NK-92 (cell line): ENCODE measurements around the gene TTC21A.

ENCODE experiments used
- DNase-seq: peaks from one replicate; lab custom pipeline; 2025; ENCODE audit not compliant: unreplicated experiment; lab: John Stamatoyannopoulos, UW

The TTC21A gene

DNA sequence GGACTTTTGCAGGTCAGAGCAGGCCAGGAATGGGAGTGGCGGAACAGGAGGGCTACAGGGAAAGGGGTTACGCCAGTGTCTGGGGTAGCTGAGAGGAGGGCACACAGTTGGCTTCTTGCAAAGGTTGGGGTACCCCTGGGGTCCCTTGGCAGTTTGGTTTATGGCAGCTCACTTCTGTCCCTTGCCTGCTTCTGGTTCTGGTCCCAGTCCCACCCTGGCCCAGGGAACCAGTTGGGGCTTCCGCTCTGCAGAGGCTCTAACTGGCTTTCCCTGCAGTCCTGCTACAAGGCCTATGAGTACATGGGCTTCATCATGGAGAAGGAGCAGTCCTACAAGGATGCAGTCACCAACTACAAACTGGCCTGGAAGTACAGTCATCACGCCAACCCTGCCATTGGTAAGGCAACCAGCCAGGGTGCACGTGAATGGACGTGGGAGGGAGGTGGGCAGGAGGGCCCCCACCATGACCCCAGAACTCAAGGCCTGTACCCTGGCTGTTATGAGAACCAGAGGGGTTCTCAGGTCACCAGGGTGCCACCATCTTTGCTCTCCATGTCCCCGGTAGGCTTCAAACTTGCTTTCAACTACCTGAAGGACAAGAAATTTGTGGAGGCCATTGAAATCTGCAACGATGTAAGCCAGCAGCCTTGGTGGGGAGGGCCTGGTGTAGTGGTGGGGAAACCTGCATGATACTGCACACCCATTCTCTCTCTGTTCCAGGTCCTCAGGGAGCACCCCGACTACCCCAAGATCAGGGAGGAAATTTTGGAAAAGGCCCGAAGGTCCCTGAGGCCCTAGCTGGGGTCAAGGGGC, 30.7 kb downstream of the TTC21A start:
- no peak for DNase-seq

DNA sequence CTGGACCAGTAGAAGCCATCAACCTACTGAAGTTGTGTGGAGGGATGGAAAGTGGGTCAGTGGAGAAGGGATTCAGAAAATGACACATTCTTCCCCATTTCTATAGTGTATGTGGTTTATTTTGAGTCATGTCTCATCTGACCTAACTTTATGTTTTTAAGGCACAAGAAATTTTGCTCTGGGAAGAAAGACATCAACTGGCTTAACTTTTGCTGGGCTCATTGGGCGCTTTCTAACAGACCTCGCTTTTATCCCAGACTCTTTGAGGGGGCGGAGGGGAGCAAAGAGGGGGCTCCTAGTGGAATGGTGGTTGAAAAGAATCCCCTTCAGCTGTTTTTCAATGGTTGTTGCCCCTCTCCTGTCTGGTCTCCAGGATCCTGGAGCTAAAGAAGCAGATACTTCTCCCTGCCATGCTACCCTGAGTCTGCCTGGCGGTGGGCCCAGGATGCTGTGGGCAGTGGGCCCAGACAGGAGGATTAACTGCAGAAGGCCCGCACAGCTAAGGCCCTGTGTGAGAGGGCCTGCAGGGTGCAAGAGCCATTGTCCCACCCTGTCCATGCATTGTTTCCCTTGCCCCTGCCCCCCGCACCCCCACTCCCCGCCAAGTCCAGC, 31.4 kb downstream of the TTC21A start:
- DNase-seq = no peak

DNA sequence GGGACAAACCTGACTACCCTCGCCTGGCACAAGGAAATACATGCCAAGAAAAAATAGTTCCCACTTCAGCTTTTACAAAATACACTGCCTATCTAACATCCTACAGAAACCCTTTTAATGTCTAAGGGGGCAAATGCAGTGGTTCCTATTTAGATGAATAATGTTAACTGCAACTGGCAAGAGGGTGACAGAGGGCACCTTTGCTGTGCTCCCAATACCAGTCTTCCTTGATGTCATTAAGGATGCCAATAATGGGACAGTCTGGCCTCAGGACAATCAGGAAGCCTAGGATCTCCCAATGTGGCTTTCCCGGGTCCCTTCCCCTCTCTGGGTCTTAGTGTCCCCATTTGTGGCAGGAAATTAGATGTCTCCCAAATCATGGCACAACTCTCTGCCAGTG, 32.0 kb downstream of the TTC21A start:
- DNase-seq = no peak

DNA sequence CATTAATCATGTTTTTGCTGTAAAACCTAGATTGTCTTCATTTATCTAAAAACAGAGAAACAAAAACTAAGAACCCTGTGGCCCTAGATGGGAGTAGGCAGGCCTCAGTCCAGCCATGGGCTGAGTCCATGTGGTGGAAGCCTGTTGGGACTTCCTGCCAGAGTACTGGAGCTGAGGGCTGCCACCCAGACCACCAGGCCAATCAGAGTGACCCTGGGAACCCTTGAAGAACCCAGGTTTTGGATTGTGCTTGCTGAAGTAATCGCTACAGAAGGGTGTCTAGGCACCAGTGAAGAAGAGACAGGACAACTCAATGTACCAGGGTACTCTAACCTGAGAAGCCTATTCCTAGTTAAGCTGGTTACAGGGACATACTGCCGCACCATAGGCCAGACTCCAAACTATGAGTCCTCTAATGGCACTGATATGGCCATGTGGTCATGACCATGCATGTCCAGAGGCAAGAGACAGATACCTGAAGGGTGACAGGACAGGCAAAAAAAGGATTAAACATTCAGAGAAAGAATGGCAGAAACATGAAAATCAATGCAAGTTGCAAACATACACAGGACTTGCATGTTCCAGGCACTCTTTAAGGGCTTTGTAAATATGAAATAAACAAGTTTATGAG, 33.0 kb downstream of the TTC21A start:
- DNase-seq = no peak

DNA sequence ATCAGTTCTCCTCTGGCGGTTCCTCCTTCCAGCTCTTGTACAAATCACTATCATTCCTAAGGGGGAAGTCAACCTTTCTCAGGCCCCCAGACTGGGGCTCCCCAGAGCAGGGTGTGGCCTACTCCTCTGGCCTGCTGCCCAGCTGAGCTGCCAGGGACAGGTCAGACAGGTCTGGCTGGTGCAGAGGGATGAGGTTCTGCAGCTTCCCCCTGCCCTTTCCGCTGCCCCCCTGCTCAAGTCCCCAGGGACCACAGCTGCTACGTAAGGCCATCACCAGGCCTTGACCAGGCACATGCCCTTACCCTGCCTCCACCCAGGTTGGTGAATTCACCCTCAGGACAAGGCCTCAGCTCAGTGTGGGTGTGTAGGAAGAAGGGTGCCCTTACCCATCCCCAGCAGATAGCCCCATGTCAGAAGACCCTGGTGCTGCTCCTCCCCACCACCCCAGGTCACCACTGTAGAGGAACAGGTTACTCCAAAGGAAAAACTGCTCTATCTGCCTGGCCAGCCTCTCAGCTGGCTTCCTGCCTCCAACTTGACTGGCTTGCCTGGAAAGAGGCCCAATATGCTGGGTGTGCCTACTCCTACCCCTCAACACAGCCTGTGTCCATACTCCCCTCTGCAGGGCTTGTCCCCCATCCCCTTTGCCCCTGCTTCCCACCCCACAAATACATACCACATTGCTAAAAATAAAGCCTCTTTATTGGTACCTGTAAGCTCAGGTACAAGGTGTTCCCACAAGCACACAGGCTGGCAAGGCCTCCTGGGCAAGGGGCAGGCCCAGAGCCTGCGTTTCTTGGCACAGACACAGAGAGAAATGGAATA, 33.9 kb downstream of the TTC21A start:
- no peak for DNase-seq

DNA sequence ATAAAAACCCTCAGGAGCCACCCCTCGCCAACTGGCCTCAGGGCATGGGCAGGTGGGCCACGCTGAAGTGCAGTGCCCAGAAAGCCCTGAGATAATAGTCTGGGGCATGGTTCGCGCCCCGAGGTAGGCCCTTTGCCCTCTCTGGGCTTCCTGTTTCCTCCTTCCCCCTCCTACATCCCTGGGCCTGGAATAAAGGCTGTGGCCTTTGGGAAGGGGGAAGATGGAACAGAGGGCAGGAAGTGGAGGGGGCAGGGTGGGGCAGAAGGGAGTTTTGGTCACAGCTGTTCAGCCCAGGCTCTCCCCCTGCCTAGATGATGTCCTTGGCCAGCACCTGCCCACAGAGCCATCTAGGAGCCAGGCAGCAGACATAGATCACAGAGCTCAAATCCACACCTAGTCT, 34.6 kb downstream of the TTC21A start:
- DNase-seq = no peak

DNA sequence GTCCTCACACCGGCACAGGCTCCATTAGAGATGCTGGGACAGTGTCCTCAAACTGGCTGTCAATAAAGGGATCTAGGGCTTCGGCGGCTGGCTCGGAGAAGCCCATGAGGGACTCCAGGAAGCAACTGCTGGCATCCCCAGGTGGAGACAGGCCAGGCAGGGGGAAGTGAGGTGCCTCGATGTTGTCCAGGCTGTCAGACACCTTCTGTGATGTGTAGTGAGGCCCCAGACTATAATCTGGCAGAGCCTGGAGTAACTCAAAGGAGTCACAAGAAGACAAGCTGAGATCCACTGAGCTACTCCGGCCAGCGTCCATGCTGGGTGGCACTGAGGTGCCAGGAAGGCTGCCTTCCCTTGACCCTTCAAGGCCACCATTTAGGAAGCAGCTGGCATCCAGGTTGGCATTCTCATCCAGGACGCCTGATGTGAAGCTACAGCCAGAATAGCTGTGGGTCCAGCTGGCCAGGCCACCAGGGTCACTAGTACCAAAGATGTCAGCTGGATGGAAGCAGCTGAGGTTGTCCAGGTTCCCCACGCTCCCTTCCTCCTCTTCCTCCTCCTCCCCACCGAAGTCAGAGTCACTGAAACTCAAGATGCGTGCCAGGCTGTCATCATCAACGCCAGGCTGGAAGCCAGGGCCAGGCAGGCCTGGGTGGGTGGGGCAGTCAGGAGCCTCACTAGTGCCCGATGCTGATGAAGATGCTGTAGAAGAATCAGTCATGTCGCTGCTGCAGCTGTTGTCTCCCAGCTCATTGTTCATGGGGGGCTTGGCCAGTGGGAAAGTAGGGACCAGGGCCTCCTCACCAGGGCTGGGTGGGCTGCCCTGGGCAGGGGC, 35.8 kb downstream of the TTC21A start:
- DNase-seq = no peak

DNA sequence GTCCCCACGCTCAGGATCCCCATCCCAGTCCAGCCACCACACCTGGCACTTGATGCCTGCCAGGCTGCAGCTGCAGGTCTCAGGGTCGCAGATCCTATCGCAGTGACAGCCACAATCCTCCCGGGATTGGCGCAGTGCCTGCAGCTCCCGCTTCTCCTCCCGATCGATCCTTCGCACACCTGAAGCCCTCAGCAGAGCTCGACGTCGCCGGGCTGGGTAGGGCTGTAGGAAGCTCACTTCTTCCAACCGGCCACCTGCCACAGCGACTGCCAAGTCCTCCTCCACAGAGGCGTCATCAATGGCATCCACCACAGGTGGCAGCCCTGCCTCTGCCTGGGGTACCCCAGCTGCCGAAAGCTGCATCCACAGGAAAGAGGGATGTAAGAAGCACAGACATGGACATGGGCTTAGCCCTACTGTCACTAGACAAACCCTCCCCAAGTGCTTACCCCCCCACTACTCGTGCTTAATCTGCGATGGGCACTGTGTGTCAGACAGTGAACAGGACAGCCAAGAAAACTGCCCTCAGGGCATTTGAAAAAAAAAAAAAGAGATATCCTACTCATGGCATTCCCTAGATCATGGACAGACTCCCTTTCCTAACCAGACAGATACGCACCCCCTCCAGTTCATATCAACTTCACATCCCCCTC, 36.7 kb downstream of the TTC21A start:
- no peak for DNase-seq

DNA sequence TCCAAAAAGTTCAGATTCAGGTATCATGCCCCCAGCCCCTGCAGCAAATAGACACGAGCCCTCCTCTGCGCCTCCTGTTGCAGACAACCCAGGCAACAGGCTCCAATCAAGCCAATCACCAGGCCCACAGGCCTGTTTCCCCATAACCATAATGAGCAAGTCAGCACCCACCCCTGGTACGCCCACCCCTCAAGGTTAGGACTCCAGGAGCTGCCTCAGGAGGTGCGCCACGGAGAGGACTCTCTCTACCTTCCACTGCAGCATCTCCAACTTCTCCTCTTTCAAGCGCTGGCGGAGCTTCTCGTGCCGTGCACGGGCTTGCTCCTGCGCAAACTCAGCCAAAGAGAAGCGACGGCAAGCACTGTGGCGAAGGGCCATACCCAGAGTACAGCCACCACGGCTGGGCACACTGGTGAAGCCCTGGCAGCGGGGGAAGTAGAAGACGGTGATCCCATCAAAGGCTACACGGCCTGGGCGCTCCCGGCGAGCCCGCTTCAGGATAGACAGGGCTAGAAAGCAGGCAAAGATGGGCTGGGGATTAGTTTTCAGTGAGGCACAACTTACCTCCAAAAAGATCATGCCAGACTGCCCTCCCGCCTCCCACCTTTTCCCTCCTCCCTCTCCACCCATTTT, 37.4 kb downstream of the TTC21A start:
- no peak for DNase-seq

DNA sequence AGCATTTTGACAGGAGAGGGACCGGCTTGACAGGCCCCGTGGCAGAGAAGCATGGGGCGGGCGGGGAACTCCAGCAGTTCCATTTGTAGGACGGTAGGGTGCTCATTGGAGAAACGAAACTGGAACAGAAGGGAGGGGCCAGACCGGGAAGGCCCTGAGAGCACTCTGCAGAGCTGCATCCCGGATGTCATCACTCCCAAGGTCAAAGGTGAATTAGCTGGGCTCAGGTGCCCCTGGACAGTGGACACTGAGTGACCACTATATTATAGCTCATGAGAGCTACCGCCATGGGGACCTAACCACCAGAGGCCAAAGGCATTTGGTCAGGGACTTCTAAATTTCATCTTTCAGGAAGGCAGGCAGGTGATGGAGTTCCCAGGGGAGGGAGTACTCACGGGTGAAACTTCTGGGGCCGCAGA, 38.6 kb downstream of the TTC21A start:
- no peak for DNase-seq

DNA sequence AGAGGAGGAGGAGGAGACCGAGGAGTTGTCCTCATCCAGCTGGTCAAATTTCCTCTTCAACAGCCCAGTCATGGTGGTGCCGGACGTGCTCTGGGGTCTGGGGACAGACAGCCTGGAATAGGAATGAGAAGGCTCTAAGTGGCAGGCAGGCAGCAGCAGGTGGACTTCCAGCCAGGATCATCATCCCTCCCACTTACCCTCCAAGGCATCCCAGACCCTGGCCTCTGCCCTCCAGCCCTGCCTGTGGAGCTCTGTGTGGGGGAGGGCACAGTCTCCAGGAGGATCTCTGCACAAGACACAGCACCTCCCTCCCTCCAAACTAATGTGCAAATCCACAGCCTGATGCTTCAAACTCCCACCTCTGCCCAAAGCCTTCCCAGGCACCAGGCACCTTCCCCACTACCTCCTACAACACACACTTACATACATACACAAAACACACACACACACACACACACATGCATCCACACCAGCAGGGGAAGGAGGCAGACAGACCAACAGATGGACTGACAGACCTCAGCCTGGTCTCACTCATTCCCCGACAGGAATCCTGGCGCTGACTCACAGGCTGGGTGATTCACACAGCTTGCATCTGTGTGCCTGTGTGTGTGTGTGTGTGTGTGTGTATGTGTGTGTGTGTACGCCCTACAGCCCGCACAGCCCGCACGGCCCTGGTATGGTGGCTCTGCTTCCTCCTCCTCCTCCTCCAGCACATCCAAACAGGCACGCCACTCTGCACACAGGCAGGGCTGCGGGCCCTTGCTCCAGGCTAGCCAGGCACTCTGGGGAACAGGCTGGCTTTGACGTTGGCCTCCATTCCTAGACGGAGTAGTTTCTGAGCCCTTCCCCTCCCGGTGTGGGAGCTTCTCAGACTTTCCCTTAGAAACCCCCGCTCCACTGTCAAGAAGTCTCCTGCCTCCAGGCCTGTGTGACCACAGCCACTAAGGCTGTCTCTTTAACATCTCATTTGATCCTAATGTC, 39.4 kb downstream of the TTC21A start:
- DNase-seq = no peak

DNA sequence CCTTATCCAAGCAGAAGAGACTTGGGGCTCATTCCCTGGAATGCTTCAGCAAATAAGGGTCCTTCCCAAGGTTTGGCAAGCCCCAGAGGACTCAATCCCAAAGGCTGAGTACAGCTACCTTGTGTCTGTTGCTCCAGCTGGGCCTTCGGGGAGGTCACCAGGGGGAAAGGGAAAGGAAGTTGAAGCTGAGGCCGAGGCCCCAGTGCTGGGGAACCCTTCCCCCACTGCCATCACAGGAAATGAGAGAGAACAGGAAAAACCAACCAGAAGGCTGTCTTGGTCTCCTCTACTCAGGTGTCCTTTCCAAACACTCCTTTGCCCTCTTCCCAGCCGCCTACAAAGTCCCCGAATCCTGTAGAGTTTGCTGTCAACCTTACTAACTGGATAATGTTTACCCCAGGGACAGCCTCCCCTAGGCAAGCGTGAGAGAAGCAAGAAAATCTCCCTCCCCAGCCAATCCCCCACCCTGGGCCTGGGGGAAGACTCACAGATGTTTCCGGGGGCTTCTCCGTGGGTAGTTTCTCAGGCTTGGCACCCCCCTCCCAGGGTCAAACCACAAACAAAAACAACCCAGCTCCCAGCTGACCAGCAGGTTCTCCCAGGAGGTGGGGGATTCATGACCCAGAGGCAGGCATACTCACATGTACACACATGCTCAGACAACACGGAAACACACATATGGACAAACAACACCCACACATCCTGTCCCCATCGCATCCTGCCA, 40.4 kb downstream of the TTC21A start:
- no peak for DNase-seq

DNA sequence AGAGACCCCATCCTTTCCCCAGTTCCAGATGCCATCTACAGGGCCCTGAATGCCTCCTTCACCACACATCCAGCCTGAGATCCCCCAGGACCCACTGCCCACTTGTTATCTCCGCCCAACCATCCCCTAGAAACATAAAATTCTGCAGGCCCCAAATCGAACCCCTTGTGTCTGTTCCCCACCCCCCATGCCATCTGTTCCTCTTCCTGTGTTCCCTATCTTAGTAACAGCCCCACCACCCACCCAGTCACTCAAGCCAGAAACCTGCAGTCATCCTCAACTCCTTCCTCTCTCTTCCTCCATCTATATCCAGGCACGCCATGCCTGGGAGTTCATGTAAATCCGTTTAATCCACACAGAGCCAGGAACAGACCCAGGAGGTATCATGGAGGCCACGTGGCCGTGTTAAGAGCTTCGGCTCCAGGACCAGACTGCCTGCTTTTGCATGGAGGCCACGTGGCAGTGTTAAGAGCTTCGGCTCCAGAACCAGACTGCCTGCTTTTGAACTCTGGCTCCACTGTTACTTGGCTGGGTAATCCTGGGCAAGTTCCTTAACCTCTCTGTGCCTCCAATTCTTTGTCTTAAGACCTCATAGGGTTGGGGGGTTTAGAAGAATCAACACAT, 41.1 kb downstream of the TTC21A start:
- no peak for DNase-seq

DNA sequence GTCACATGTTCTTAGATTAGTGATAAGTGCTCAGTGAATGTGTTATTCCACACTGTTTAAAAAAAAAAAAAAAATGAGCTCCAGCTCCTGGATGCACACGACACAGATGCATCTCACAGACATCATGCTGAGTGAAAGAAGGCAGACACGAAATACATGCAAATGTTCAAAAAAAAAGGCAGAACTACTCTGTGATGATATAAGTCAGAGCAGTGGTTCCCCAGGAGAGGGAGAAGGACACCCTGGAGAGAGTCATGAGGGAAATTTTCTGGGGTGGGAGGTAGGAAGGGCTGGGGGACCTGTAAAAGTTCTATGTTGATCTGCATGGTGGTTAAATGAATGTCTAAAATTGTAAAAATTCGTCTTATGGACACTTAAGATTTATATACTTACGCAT, 41.6 kb downstream of the TTC21A start:
- no peak for DNase-seq

DNA sequence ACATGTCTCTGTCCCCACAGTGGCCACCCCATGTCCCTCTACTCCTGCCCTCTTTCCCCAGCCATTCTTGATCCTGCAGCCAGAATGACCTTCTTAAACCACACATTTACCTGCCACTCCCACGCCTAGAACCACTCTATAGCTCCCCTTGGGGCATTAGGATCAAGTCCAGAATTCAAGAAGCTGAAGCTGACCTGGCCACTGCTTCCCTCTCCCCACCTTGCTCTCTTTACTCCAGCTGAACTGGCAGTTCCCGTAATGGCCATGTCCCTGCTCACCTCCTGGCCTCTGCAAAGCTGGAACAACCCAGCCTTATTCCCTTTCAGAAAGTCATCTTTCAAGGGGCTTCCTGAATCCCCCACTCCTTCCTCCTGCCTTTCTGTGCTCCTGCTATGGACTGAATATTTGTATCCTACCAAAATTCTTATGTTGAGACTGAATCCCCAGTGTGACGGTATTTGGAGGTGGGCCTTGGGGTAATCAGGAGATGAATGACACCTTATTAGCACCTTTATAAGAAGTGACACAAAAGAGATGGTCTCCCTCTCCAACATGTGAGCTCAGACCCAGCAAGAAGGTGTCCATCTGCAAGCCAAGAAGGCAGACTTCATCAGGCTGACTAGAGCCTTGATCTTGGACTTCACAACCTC, 42.1 kb downstream of the TTC21A start:
- no peak for DNase-seq

DNA sequence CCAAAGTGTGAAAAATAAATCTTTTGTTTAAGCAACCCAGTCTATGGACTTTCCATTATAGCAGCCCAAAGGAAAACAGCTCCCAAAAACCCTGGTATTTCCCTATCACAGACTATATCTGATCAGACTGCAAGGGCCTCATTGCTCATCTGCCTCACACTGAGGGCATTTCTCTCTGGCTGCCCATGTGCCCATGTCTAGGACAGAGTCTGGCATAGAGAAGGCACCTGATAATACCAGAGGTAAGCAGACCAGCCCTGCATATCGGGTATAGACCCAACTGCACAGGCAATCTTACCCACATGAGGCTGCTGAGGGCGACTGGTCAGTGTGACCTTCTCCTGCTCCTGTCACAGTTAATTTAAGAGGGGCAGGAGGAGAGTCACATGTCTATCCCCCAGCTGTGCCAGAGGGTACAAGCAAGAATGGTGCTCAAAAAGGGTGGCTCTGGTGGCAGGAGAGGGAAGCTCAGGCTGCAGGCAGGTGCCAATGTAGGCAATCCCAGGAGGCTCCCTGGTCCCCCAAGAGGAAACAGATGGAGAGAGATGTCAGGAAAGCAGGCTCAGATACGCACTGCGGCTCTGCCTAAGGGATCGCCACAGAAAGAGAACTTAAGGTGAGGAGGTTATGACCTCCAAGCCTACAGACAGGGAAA, 42.8 kb downstream of the TTC21A start:
- DNase-seq = no peak
